Measurements from ENCODE around the gene ARSD. TPM values are rescaled to one million over a fixed set of nuclear protein-coding genes. Genes with fewer than 3 reads are reported as not detected.
A peak's percentile ranks its signal among the peaks of the same experiment; 100 is the strongest.
"Not testable (repeated sequence)": the region's sequence is repeated elsewhere in the genome, so short reads cannot be mapped to it uniquely, and the experiment has no call there.

ARSD gene
- total RNA-seq, result 10 to 100 TPM; 39.1 to 66.3 (median 53.0) TPM

DNA sequence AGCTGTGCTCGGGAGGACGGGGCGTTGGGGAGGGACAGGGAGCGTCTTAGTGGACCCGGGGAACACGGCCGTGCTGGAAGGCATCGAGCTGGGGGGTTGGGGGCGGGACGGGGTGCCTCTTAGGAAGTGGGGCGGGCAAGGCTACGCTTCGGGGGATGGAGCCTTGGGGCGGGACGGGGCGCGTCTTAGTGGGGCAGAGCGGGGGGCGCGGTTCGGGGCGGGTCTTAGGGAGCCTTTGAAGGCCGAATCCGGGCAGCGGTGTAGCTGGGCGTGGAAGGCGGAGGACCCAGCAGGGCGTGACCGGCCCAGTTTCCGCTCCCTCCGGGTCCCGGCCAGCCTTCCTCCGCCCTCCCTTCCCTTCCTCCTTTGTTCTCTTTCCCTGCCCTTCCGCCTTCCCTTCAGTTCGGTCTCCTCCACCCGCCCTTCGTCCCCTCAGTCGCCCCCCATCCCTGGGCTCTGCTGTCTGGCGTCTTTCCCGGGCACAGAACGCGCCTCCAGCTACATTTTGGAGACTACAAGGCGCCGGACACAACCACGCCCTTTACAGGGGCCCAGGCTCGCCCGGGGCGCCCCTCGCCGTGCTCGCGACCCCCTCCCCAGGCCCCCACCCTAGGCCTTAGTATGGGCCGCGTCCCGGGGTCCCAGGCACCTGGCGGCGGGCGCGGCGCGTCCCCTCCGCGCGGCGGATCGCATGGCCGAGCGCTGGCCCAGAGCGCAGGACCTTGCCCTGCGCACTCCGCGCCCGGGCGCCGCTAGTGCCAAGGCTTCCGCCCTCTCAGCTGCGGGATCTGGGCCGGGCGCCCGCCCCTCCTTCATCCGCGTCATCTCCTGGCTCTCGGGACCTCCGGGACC lies at the start of gene ARSD:
Gene ARSD (minus strand): TSS at position 757 of the 852 bp plus-strand sequence. CDS start 64 bp downstream, at position 693.
- Histone ChIP-seq H3K36me3 (no peaks in the 10 kb centered on the region), H3K4me3 (replicated peaks in 1 of 3) (peak within 1 kb of the TSS in 2 of 3 donors; percentile 58), H3K27ac (peak within 1 kb of the TSS; percentile 91 to 96 (median 94)), H3K4me1 (no peaks in the 10 kb centered on the region), H3K9me3 (no peaks in the 10 kb centered on the region), H3K27me3 (no peaks in the 10 kb centered on the region)
- DNase-seq, result peak; percentile 88
- WGBS, 2 donors, result 1 to 2% methylated on average over 16 to 21 of the region's 84 CpGs
- intact Hi-C loops (cut with DNase I), result no loop called here
- TF ChIP-seq POLR2A (IDR thresholded peaks at IDR 0.05) (peak; percentile 75 to 90), CTCF (IDR thresholded peaks at IDR 0.05) (no peak)

- H3K4me1 ChIP-seq; intact Hi-C loops (cut with DNase I); H3K4me3 ChIP-seq (replicated peaks in 1 of 3); H3K9me3 ChIP-seq; H3K27ac ChIP-seq; DNase-seq; H3K36me3 ChIP-seq; H3K27me3 ChIP-seq: not testable (repeated sequence)
- WGBS, 2 donors, result 90 to 93% methylated on average over 3 to 4 of the region's 4 CpGs
Observed at GRCh38 chrX:2978639-2979038, 49.5 kb upstream of the ARSD start.

DNA sequence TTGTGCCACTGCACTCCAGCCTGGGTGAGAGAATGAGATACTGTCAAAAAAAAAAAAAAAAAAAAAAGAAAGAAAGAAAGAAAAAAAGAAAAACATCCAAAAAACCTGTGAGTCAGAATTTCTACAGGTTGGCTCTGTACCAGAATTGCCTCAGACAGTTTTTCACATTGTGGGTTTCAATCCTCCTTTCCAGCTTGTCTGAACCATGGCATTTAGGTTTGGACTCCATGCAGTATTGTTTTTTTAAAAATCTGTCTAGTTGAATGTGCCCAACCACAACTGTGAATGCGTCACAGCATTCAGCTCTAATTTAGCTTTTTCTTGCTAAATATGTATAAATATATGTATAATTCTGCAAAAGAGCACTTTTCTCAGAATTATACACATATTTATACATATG lies 45.8 kb upstream of the ARSD start:
- intact Hi-C loops (cut with DNase I), result no loop called here
- H3K4me3 ChIP-seq (replicated peaks in 1 of 3), result no peak overlapping the region
- no peaks in the 10 kb centered on the region for H3K9me3 ChIP-seq
- TF ChIP-seq CTCF (IDR thresholded peaks at IDR 0.05) (no peak), POLR2A (IDR thresholded peaks at IDR 0.05) (no peak)
- no peak overlapping the region for H3K27ac ChIP-seq
- DNase-seq, result no peak
- no peaks in the 10 kb centered on the region for H3K27me3 ChIP-seq
- no peaks in the 10 kb centered on the region for H3K4me1 ChIP-seq
- 82 to 88% methylated on average over 1 of the region's 1 CpG for WGBS, 2 donors
- H3K36me3 ChIP-seq, result no peaks in the 10 kb centered on the region

DNA sequence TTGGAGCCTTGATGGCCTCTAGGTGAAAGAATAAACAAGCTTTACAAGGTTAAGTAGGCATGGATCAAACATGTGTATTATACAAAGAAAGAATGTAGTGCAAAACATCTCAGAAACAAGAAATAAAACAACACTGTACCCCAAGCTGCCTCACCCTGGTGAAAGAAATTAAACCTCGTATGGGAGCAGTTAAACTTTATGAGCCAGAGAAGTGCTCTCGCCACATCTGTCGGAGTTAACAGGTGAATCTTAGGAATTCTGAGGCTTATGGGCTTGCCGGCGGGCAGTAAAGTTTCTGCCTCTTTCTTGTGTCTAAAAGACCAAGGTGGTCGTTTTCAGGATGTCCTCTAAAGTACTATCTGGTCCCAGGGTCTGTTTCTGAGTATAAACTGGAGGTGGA lies 43.3 kb upstream of the ARSD start:
- Histone ChIP-seq H3K36me3 (no peaks in the 10 kb centered on the region), H3K27ac (no peak overlapping the region), H3K4me1 (no peaks in the 10 kb centered on the region), H3K27me3 (no peaks in the 10 kb centered on the region), H3K4me3 (replicated peaks in 1 of 3) (no peak overlapping the region), H3K9me3 (no peaks in the 10 kb centered on the region)
- DNase-seq, result no peak
- 89 to 93% methylated on average over 5 to 6 of the region's 6 CpGs for WGBS, 2 donors
- intact Hi-C loops (cut with DNase I), result no loop called here
- TF ChIP-seq CTCF (IDR thresholded peaks at IDR 0.05) (no peak), POLR2A (IDR thresholded peaks at IDR 0.05) (no peak)

- Histone ChIP-seq H3K4me1 (no peaks in the 10 kb centered on the region), H3K27ac (no peak overlapping the region), H3K36me3 (no peaks in the 10 kb centered on the region), H3K9me3 (no peaks in the 10 kb centered on the region), H3K4me3 (replicated peaks in 1 of 3) (no peak overlapping the region), H3K27me3 (no peaks in the 10 kb centered on the region)
- DNase-seq, result no peak
- no peak for TF ChIP-seq POLR2A (IDR thresholded peaks at IDR 0.05)
- TF ChIP-seq CTCF (IDR thresholded peaks at IDR 0.05), result no peak
- intact Hi-C loops (cut with DNase I), result no loop called here
- WGBS, 2 donors, result 80 to 81% methylated on average over 6 of the region's 6 CpGs
Observed at GRCh38 chrX:2969021-2969420, 39.9 kb upstream of the ARSD start.
